ENCODE measurements around the gene ACAD10.

GRCh38 chr12:111781085-111781658 is 95.3 kb downstream of the ACAD10 start:
- TF ChIP-seq POLR2A (IDR thresholded peaks at IDR 0.05) = no peak
- TF ChIP-seq CTCF (IDR thresholded peaks at IDR 0.05) = no peak

Data from testis (tissue), 2 donors.